OCI-LY7 (cell line): ENCODE results near the gene TTLL10.

Experiments
- EZH2phosphoT487 ChIP-seq: fragments of 200-600 bp; sonication (generic); IDR thresholded peaks from 2 replicates; pipeline ENCODE4 v1.6.1; 2018; ENCODE audit warnings: low read depth, borderline replicate concordance, mild to moderate bottlenecking, mixed run types, antibody characterized with exemption, low read length, moderate library complexity, mixed read lengths
- TF ChIP-seq, protein P1 (sequence below): fragments of 200-600 bp; sonication (generic); conservative IDR thresholded peaks from 2 replicates; pipeline ENCODE4 v1.5.1; 2014; ENCODE audit warnings: mild to moderate bottlenecking, antibody characterized with exemption, low read length, moderate library complexity, mixed read lengths

DNA sequence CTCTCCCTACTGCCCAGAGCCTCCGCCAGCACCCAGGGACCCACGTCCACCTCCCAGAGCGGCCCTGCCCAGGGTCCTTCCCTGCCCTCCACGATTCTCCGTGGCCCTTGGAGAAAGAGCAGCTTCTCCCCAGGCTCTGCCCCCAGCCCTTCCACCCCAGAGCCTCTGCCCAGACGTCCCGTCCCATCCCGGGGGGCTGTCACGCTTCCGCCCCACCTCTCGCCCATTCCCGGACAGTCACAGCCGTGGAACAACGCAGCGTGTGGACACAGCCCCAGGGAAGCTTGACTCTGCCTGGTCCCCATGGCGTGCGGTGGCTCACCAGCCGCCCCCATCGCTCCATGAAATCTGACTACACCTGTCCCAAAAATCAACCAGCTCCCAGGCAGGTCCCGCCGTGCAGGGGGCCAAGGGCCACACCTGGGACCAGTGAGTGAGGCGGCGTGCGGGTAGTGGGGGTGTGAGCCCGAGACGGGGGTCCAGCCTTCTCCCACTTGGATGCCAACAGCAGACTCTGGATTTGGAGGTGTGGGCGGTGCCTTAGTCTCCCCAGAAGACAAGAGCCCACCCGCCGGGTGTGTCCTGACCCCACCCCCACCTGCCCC is 12.5 kb upstream of the TTLL10 start:
- TF ChIP-seq, protein P1, sequence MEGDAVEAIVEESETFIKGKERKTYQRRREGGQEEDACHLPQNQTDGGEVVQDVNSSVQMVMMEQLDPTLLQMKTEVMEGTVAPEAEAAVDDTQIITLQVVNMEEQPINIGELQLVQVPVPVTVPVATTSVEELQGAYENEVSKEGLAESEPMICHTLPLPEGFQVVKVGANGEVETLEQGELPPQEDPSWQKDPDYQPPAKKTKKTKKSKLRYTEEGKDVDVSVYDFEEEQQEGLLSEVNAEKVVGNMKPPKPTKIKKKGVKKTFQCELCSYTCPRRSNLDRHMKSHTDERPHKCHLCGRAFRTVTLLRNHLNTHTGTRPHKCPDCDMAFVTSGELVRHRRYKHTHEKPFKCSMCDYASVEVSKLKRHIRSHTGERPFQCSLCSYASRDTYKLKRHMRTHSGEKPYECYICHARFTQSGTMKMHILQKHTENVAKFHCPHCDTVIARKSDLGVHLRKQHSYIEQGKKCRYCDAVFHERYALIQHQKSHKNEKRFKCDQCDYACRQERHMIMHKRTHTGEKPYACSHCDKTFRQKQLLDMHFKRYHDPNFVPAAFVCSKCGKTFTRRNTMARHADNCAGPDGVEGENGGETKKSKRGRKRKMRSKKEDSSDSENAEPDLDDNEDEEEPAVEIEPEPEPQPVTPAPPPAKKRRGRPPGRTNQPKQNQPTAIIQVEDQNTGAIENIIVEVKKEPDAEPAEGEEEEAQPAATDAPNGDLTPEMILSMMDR = no peak
- TF ChIP-seq EZH2phosphoT487 = no peak
